Ramos (cell line): ENCODE data around the gene CCNA2.

ENCODE experiments used
- in situ Hi-C: fragments of 300-500 bp; cut with MboI; formaldehyde crosslinking; loops from one replicate; pipeline ENCODE4 v1.14.3; 2022; ENCODE audit warnings: low sequenced_read_pairs; ENCODE audit not compliant: unreplicated experiment

The CCNA2 gene

GRCh38 chr4:121814756-121815155, 8.9 kb downstream of the CCNA2 start:
- in situ Hi-C loops = loop anchor here (25.0 kb wide), 1 partner anchor 1052 kb away; no protein-coding TSS in a partner anchor

- in situ Hi-C loops = loop anchor here (25.0 kb wide), 1 partner anchor 1049 kb away; no protein-coding TSS in a partner anchor
Measured at GRCh38 chr4:121811122-121811521, 12.6 kb downstream of the CCNA2 start.

- in situ Hi-C loops = loop anchor here (25.0 kb wide), 1 partner anchor 1044 kb away; no protein-coding TSS in a partner anchor
Measured at GRCh38 chr4:121806411-121806810, 17.3 kb downstream of the CCNA2 start.

- in situ Hi-C loops = loop anchor here (25.0 kb wide), 1 partner anchor 1039 kb away; no protein-coding TSS in a partner anchor
Measured at GRCh38 chr4:121801715-121802075, 22.0 kb downstream of the CCNA2 start.

GRCh38 chr4:121800961-121801714, 22.5 kb downstream of the CCNA2 start, which contains the start of gene EXOSC9:
TSS of gene EXOSC9 (plus strand) at chr4:121801323. CDS start at chr4:121801425, 102 bp downstream.
- in situ Hi-C loops = loop anchor here (25.0 kb wide), 1 partner anchor 1039 kb away; no protein-coding TSS in a partner anchor

GRCh38 chr4:121800638-121800960, 23.1 kb downstream of the CCNA2 start:
- in situ Hi-C loops = loop anchor here (25.0 kb wide), 1 partner anchor 1038 kb away; no protein-coding TSS in a partner anchor

- in situ Hi-C loops = loop anchor here (25.0 kb wide), 1 partner anchor 1038 kb away; no protein-coding TSS in a partner anchor
Measured at GRCh38 chr4:121799867-121800501, 23.7 kb downstream of the CCNA2 start.

- in situ Hi-C loops = no loop called here
Measured at GRCh38 chr4:121799208-121799823, 24.4 kb downstream of the CCNA2 start.

GRCh38 chr4:121796283-121796682, 27.4 kb downstream of the CCNA2 start:
- in situ Hi-C loops = no loop called here

GRCh38 chr4:121794505-121795188, 29.0 kb downstream of the CCNA2 start:
- in situ Hi-C loops = no loop called here

GRCh38 chr4:121792966-121793365, 30.7 kb downstream of the CCNA2 start:
- in situ Hi-C loops = no loop called here

- in situ Hi-C loops = no loop called here
Measured at GRCh38 chr4:121791481-121791880, 32.2 kb downstream of the CCNA2 start.

GRCh38 chr4:121790976-121791375, 32.7 kb downstream of the CCNA2 start:
- in situ Hi-C loops = no loop called here

GRCh38 chr4:121789960-121790829, 33.5 kb downstream of the CCNA2 start:
- in situ Hi-C loops = no loop called here

GRCh38 chr4:121789455-121789854, 34.2 kb downstream of the CCNA2 start:
- in situ Hi-C loops = no loop called here

GRCh38 chr4:121788896-121789295, 34.8 kb downstream of the CCNA2 start:
- in situ Hi-C loops = no loop called here

GRCh38 chr4:121786221-121786620, 37.5 kb downstream of the CCNA2 start:
- in situ Hi-C loops = no loop called here

- in situ Hi-C loops = no loop called here
Measured at GRCh38 chr4:121785479-121785878, 38.2 kb downstream of the CCNA2 start.

- in situ Hi-C loops = no loop called here
Measured at GRCh38 chr4:121784975-121785374, 38.7 kb downstream of the CCNA2 start.
